HEK293 (cell line): ENCODE data around the gene CD300LG.

Experiments
- BCL11B ChIP-seq: fragments of 450-650 bp; formaldehyde crosslinking; IDR thresholded peaks from 2 replicates; pipeline ENCODE4 v1.5.1; 2016; ENCODE audit warnings: low read depth, missing biosample characterization, missing genetic modification characterization
- BCL6B ChIP-seq: fragments of 450-650 bp; formaldehyde crosslinking; IDR thresholded peaks from 2 replicates; pipeline ENCODE4 v1.5.1; 2017; ENCODE audit warnings: missing biosample characterization, missing genetic modification characterization
- ELK4 ChIP-seq: IDR thresholded peaks from 2 replicates; pipeline ENCODE4 v1.6.1; 2011; ENCODE audit warnings: mild to moderate bottlenecking, low read depth, low read length, borderline replicate concordance
- FEZF1 ChIP-seq: fragments of 450-650 bp; formaldehyde crosslinking; IDR thresholded peaks from 2 replicates; pipeline ENCODE4 v1.5.1; 2016; ENCODE audit warnings: missing biosample characterization, missing genetic modification characterization
- PBX3 ChIP-seq: sonication (generic); formaldehyde crosslinking; IDR thresholded peaks from 2 replicates; pipeline ENCODE4 v1.8.1; 2022; ENCODE audit warnings: mild to moderate bottlenecking, moderate library complexity, missing genetic modification reagents
- PRDM2 ChIP-seq: fragments of 450-650 bp; formaldehyde crosslinking; IDR thresholded peaks from 2 replicates; pipeline ENCODE4 v1.5.1; 2016; ENCODE audit warnings: missing biosample characterization, missing genetic modification characterization, borderline replicate concordance
- SP7 ChIP-seq: fragments of 450-650 bp; formaldehyde crosslinking; IDR thresholded peaks from 2 replicates; pipeline ENCODE4 v1.5.1; 2016; ENCODE audit warnings: missing biosample characterization, missing genetic modification characterization
- ZBTB10 ChIP-seq: fragments of 450-650 bp; formaldehyde crosslinking; IDR thresholded peaks from 2 replicates; pipeline ENCODE4 v1.5.1; 2016; ENCODE audit warnings: missing biosample characterization, missing genetic modification characterization
- ZBTB17 ChIP-seq: fragments of 450-650 bp; formaldehyde crosslinking; IDR thresholded peaks from 2 replicates; pipeline ENCODE4 v1.5.1; 2016; ENCODE audit warnings: missing biosample characterization, missing genetic modification characterization
- ZEB2 ChIP-seq: fragments of 450-650 bp; formaldehyde crosslinking; IDR thresholded peaks from 2 replicates; pipeline ENCODE4 v1.5.1; 2016; ENCODE audit warnings: missing biosample characterization, missing genetic modification characterization
- ZFP3 ChIP-seq: fragments of 450-650 bp; formaldehyde crosslinking; IDR thresholded peaks from 2 replicates; pipeline ENCODE4 v1.5.1; 2016; ENCODE audit warnings: low read depth, missing biosample characterization, missing genetic modification characterization
- ZNF133 ChIP-seq: fragments of 450-650 bp; formaldehyde crosslinking; IDR thresholded peaks from 2 replicates; pipeline ENCODE4 v1.5.1; 2016; ENCODE audit warnings: missing biosample characterization, missing genetic modification characterization
- ZNF221 ChIP-seq: fragments of 450-650 bp; formaldehyde crosslinking; IDR thresholded peaks from 2 replicates; pipeline ENCODE4 v1.5.1; 2017; ENCODE audit warnings: missing biosample characterization, missing genetic modification characterization, borderline replicate concordance
- ZNF23 ChIP-seq: fragments of 450-650 bp; formaldehyde crosslinking; IDR thresholded peaks from 2 replicates; pipeline ENCODE4 v1.5.1; 2016; ENCODE audit warnings: missing biosample characterization, missing genetic modification characterization, borderline replicate concordance
- ZNF292 ChIP-seq: fragments of 450-650 bp; formaldehyde crosslinking; IDR thresholded peaks from 2 replicates; pipeline ENCODE4 v1.5.1; 2016; ENCODE audit warnings: low read depth, missing biosample characterization, missing genetic modification characterization, borderline replicate concordance
- ZNF350 ChIP-seq: fragments of 450-650 bp; formaldehyde crosslinking; IDR thresholded peaks from 2 replicates; pipeline ENCODE4 v1.5.0; 2017; ENCODE audit warnings: missing biosample characterization, mild to moderate bottlenecking, missing genetic modification characterization
- ZNF362 ChIP-seq: fragments of 450-650 bp; formaldehyde crosslinking; IDR thresholded peaks from 2 replicates; pipeline ENCODE4 v1.5.1; 2016; ENCODE audit warnings: missing biosample characterization, missing genetic modification characterization
- ZNF529 ChIP-seq: fragments of 450-650 bp; formaldehyde crosslinking; IDR thresholded peaks from 2 replicates; pipeline ENCODE4 v1.5.1; 2017; ENCODE audit warnings: missing genetic modification characterization, missing biosample characterization; ENCODE audit not compliant: insufficient replicate concordance
- ZNF549 ChIP-seq: fragments of 450-650 bp; IDR thresholded peaks from 2 replicates; pipeline ENCODE4 v1.5.1; 2018; ENCODE audit warnings: missing biosample characterization, missing genetic modification characterization, mild to moderate bottlenecking, inconsistent platforms, moderate library complexity
- ZNF580 ChIP-seq: fragments of 450-650 bp; formaldehyde crosslinking; IDR thresholded peaks from 2 replicates; pipeline ENCODE4 v1.5.1; 2016; ENCODE audit warnings: missing biosample characterization, missing genetic modification characterization
- ZNF610 ChIP-seq: fragments of 450-650 bp; formaldehyde crosslinking; IDR thresholded peaks from 2 replicates; pipeline ENCODE4 v1.5.1; 2016; ENCODE audit warnings: missing biosample characterization, missing genetic modification characterization, borderline replicate concordance
- ZNF623 ChIP-seq: fragments of 450-650 bp; formaldehyde crosslinking; IDR thresholded peaks from 2 replicates; pipeline ENCODE4 v1.5.1; 2016; ENCODE audit warnings: missing biosample characterization, missing genetic modification characterization
- ZNF768 ChIP-seq: fragments of 450-650 bp; formaldehyde crosslinking; IDR thresholded peaks from 2 replicates; pipeline ENCODE4 v1.5.1; 2018; ENCODE audit warnings: missing biosample characterization, mild to moderate bottlenecking, missing genetic modification characterization
- ZNF776 ChIP-seq: fragments of 450-650 bp; formaldehyde crosslinking; IDR thresholded peaks from 2 replicates; pipeline ENCODE4 v1.5.0; 2017; ENCODE audit warnings: missing biosample characterization, missing genetic modification characterization, borderline replicate concordance
- ZNF837 ChIP-seq: fragments of 450-650 bp; formaldehyde crosslinking; IDR thresholded peaks from 2 replicates; pipeline ENCODE4 v1.5.1; 2016; ENCODE audit warnings: missing biosample characterization, missing genetic modification characterization

Gene CD300LG

GRCh38 chr17:43900858-43901754 is 54.1 kb downstream of the CD300LG start (continued):
- TF ChIP-seq ZBTB10 (peak; percentile 14; the same call in 1 of the 2 replicates), SP7 (tag by site-specific recombination) (no peak), ZNF776 (tag by site-specific recombination) (no peak), ZNF549 (no peak), ZNF768 (tag by site-specific recombination) (no peak), ZNF623 (tag by site-specific recombination) (no peak), BCL6B (no peak), ZNF133 (no peak), ZNF221 (tag by site-specific recombination) (no peak), ZNF350 (no peak), ZNF529 (no peak), PBX3 (CRISPR knock-in tag) (0 out of 2 replicates have a peak, but pooled peaks have one; percentile 48), PRDM2 (tag by site-specific recombination) (no peak), ZBTB17 (peak; percentile 48; the same call in 1 of the 2 replicates), ELK4 (no peak), BCL11B (no peak), ZEB2 (tag by site-specific recombination) (no peak), ZNF610 (tag by site-specific recombination) (no peak), ZNF292 (tag by site-specific recombination) (no peak), FEZF1 (tag by site-specific recombination) (no peak), ZNF362 (tag by site-specific recombination) (no peak), ZNF837 (tag by site-specific recombination) (no peak), ZNF23 (no peak), ZFP3 (tag by site-specific recombination) (no peak), ZNF580 (no peak)
